Large intestine (tissue), 3 donors: ENCODE data around the gene CADM2. TPM values are rescaled to one million over a fixed set of nuclear protein-coding genes. Genes with fewer than 3 reads are reported as not detected.
A peak's percentile ranks its signal among the peaks of the same experiment; 100 is the strongest.

Experiments used
- DNase-seq, 2 donors: peaks; one replicate each; pipeline versions ENCODE4 v3.0.0 to v3.0.0-alpha.2; 2013
- H3K27ac ChIP-seq: one replicate; pipeline ENCODE4 v1.5.1; 2013; ENCODE audit warnings: low read length
- H3K27me3 ChIP-seq: 2 replicates; pipeline ENCODE4 v1.6.1; 2013; ENCODE audit warnings: low read length; ENCODE audit not compliant: control insufficient read depth, insufficient read depth
- H3K36me3 ChIP-seq: 2 replicates; pipeline ENCODE4 v1.6.1; 2013; ENCODE audit warnings: low read length; ENCODE audit not compliant: control insufficient read depth, insufficient read depth
- H3K4me1 ChIP-seq: one replicate; pipeline ENCODE4 v1.6.1; 2013; ENCODE audit warnings: low read length; ENCODE audit not compliant: control insufficient read depth, insufficient read depth
- H3K4me3 ChIP-seq: one replicate; pipeline ENCODE4 v1.5.1; 2013; ENCODE audit warnings: low read length
- H3K9me3 ChIP-seq: one replicate; pipeline ENCODE4 v1.6.1; 2013; ENCODE audit warnings: mild to moderate bottlenecking, low read depth, low read length, moderate library complexity; ENCODE audit not compliant: control insufficient read depth
- WGBS: methylation state at CpG from one replicate; pipeline ENCODE4 v1.1.5; 2013; ENCODE audit warnings: low lambda C conversion rate; ENCODE audit not compliant: insufficient coverage; 5-methylcytosine and 5-hydroxymethylcytosine counted together
- polyA plus RNA-seq: library from polyadenylated mRNA; unstranded; fragments of 120-200 nt; gene quantifications from one replicate; pipeline ENCODE4 v1.2.1, GENCODE V29; 2013

The CADM2 gene
- polyA plus RNA-seq, 1 donor = 2.4 TPM

DNA sequence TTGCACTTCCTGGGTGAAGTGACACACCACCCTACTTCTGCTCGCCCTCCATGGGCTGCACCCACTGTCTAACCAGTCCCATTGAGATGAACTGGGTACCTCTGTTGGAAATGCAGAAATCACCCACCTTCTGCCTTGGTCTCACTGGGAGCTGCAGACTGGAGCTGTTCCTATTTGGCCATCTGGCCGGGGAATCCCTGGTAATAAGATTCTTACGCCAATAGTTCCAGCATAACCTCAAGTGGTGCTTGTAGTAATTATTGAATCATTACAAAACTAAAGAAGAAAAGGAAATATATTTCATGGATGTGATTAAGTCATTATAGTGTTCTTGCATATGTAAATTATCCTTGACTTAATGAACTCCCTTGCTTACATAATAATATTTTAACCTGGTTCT lies 841.9 kb downstream of the CADM2 start:
- no peaks in the 10 kb centered on the region for H3K36me3 ChIP-seq
- H3K27me3 ChIP-seq = no peaks in the 10 kb centered on the region
- no peaks in the 10 kb centered on the region for H3K4me1 ChIP-seq
- DNase-seq = no peak
- WGBS = 20% methylated on average over 1 of the region's 3 CpGs
- H3K9me3 ChIP-seq = no peaks in the 10 kb centered on the region
- no peak overlapping the region for H3K27ac ChIP-seq
- no peak overlapping the region for H3K4me3 ChIP-seq

DNA sequence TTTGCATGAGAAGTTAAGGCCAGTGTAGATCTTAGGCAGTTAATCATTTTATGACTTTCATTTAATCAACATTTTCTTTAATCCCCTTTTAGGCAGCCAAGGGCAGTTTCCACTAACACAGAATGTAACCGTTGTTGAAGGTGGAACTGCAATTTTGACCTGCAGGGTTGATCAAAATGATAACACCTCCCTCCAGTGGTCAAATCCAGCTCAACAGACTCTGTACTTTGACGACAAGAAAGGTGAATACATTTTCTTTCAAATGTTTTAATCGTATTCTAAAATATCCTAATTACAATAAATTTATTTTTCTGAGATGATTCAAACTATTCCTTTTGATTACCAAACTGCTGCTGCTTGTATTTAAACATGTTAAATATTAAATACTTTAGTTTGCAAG lies 843.2 kb downstream of the CADM2 start:
- H3K27ac ChIP-seq = no peak overlapping the region
- no peaks in the 10 kb centered on the region for H3K36me3 ChIP-seq
- WGBS = 63% methylated on average over 1 of the region's 3 CpGs
- H3K4me3 ChIP-seq = no peak overlapping the region
- DNase-seq = no peak
- H3K27me3 ChIP-seq = no peaks in the 10 kb centered on the region
- H3K9me3 ChIP-seq = no peaks in the 10 kb centered on the region
- H3K4me1 ChIP-seq = no peaks in the 10 kb centered on the region

DNA sequence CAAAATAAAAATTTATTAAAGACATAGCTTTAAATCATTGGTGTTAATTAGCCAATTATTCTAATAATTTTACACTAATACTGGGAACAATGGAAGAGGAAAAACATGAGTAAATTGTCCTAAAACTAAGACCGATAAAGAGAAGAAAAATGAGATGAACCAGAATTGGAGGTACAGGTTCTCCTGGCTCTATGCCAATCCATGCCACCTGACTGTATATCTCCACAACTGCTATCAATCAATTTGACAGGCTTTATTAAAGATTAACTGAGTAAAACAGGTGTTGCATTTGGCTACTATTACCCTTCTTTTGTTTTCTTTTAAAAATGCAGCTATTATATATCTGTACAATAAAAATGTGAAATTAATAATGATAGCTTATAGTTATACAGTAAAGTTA lies 850.0 kb downstream of the CADM2 start:
- H3K27ac ChIP-seq = no peak overlapping the region
- no CpG with 5 or more reads among the region's 1 CpG for WGBS
- H3K9me3 ChIP-seq = no peaks in the 10 kb centered on the region
- H3K27me3 ChIP-seq = no peaks in the 10 kb centered on the region
- no peaks in the 10 kb centered on the region for H3K36me3 ChIP-seq
- no peaks in the 10 kb centered on the region for H3K4me1 ChIP-seq
- H3K4me3 ChIP-seq = no peak overlapping the region
- DNase-seq = peak in 1 of 2 donors; percentile 39

DNA sequence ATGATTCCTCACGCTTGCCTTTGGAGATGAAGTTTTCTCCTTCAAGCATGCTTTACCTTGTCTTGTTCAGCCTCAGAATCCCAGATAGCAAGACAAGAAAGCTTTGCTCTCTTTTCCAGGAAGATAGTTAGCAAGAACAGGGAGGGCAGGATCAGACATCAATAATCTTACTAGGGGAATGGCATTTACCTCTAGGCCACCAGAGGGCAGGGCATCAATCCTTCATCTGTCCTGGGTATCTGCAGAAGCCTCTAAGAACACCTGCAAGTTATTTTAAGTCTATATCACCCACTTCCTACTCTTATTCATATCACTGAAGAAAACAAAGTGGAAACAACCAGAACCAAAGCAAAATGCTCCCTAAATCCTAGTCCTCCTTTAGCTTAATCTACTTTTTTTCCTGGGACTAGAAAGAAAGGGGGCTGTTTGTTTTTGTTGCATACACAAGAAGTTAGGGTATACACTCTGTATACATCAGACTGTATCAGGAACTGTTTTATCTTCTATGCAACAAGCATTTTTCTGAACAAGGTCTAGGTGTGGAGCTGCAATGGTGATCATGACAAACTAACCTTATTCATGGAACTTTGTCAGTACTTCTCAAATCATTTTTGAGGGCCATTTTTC lies 862.5 kb downstream of the CADM2 start:
- no peak overlapping the region for H3K4me3 ChIP-seq
- no peaks in the 10 kb centered on the region for H3K9me3 ChIP-seq
- peak; percentile 3 to 8 for DNase-seq
- no peaks in the 10 kb centered on the region for H3K36me3 ChIP-seq
- no CpG with 5 or more reads among the region's 1 CpG for WGBS
- H3K27ac ChIP-seq = no peak overlapping the region
- no peaks in the 10 kb centered on the region for H3K4me1 ChIP-seq
- no peaks in the 10 kb centered on the region for H3K27me3 ChIP-seq

DNA sequence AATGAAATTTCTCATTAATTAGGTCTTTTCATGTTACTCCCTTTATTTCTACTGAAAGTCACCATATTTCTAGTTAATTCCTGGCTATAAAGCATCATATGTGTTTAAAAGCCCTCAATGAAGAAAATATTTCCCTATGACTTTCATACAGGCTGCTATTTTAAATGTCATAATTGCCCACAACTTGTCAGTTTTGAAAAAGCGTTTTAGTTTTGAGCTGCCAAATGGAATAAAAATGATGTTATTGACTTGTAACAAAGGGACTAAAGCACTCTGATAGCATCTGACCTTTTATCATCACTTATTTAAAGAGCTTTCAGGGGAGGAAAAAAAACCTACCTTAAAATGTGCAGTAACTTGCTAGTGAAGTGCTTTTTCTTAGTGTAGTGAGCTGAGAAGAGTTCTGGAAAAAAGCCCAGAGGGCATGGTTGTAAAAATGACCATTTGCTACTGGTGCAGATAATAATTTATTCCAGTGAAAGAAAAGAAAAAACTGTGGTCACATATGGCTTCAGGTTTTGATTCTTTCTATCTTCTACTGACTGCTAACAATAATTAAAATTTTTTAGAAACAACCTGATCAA lies 877.2 kb downstream of the CADM2 start:
- no peaks in the 10 kb centered on the region for H3K9me3 ChIP-seq
- H3K4me3 ChIP-seq = no peak overlapping the region
- no peaks in the 10 kb centered on the region for H3K4me1 ChIP-seq
- 80% methylated on average over 1 of the region's 1 CpG for WGBS
- H3K36me3 ChIP-seq = no peaks in the 10 kb centered on the region
- DNase-seq = no peak
- H3K27ac ChIP-seq = no peak overlapping the region
- H3K27me3 ChIP-seq = no peaks in the 10 kb centered on the region

DNA sequence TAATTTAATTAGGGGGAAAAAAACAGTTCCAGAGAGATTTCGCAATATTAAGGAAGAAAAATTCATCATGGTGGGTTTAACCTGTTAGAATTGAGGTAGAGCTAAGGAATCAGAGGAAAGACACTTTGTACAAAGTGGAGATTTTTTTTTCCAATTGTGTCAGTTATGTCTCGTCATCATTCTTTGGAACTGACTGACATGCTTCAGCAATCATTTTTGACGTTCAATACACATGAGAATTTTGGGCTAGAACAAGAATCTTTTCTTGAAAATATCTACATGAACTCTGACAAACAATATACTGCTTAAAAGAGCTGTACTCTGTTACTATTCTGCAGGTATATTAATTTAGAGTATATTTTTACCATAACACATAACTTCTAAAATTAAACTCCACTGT lies 878.6 kb downstream of the CADM2 start:
- H3K9me3 ChIP-seq = no peaks in the 10 kb centered on the region
- no peak overlapping the region for H3K4me3 ChIP-seq
- 76% methylated on average over 2 of the region's 3 CpGs for WGBS
- H3K4me1 ChIP-seq = no peaks in the 10 kb centered on the region
- no peaks in the 10 kb centered on the region for H3K27me3 ChIP-seq
- H3K36me3 ChIP-seq = no peaks in the 10 kb centered on the region
- DNase-seq = no peak
- H3K27ac ChIP-seq = no peak overlapping the region

DNA sequence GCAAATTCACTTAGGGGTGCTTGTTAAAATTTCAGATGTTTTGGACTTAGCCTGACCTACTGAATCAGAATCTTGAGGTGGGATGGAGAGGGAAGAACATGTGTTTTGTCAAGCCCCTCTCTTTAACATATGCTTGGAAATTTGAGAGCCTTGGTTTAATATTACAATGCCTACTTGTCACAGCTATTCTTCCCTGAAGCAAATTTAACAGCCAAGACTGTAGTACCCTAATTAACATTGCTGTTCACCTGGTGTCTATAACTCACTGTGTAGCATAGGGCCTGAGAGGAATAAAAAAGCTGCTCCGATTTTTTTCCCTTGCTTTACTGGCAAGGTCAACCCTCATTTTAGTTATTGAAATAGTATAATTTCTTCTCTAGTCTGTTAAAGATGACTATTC lies 880.1 kb downstream of the CADM2 start:
- H3K36me3 ChIP-seq = no peaks in the 10 kb centered on the region
- 100% methylated on average over 1 of the region's 1 CpG for WGBS
- no peaks in the 10 kb centered on the region for H3K4me1 ChIP-seq
- no peak overlapping the region for H3K27ac ChIP-seq
- H3K9me3 ChIP-seq = no peaks in the 10 kb centered on the region
- DNase-seq = no peak
- H3K4me3 ChIP-seq = no peak overlapping the region
- no peaks in the 10 kb centered on the region for H3K27me3 ChIP-seq

DNA sequence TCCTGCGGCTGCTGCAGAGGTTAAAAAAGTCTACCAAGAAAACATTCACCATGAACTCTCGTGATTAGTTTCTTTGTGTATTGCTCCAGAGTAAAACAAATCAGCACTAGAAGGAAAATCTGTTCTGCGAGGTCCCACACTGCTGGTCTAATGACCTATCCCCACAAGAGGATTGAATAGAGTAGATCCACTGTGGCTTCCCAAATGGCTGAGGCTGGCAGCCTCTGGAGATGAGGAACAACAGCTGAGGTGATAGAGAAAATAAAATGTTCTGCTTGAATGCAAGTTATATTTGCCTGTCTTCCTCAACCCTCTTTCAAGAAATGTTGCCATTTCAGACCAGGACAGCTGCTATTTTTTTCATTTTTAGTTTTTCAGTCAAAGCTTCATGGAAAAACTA lies 883.3 kb downstream of the CADM2 start:
- Histone ChIP-seq H3K4me3 (no peak overlapping the region), H3K4me1 (no peaks in the 10 kb centered on the region), H3K9me3 (no peaks in the 10 kb centered on the region), H3K36me3 (no peaks in the 10 kb centered on the region), H3K27me3 (no peaks in the 10 kb centered on the region), H3K27ac (no peak overlapping the region)
- no CpG with 5 or more reads among the region's 3 CpGs for WGBS
- DNase-seq = no peak

DNA sequence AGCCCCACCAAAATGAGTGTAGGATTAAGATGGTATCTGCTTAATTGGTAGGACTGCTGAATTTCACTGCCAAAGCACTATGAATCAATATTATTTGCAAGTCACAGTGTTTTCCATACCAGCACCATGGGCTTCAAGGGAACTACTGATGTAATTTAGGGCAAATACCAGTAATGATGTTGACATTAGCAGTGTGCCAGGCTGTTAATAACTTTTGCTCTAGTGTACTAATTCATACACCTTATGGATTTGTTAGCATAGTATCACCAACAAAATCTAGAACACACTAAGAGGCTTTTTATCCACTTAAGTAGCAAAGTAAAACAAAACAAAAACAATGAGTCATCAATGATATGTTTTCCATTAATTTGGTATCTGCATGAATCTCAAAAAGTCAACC lies 888.2 kb downstream of the CADM2 start:
- Histone ChIP-seq H3K27ac (no peak overlapping the region), H3K4me1 (no peaks in the 10 kb centered on the region), H3K36me3 (no peaks in the 10 kb centered on the region), H3K27me3 (no peaks in the 10 kb centered on the region), H3K9me3 (no peaks in the 10 kb centered on the region), H3K4me3 (no peak overlapping the region)
- DNase-seq = no peak

DNA sequence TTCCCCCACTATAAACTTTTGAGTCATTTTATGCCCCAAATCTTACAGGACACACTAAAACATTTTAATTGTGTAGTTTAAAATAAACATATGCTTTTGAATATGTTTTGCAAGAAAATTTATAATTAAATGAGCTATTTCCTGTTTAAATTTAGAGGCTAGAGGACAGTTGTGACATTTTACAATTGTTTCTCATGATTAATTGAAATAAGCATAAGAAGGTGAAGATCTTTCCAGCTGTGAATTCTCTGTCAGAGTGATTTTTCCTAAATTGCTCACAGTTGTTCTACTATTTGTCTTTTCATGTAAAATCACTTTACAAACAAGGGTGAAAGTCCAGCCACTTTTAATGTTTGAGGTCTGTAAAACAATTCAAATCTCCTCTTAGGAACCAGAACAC lies 892.3 kb downstream of the CADM2 start:
- H3K4me1 ChIP-seq = no peaks in the 10 kb centered on the region
- H3K36me3 ChIP-seq = no peaks in the 10 kb centered on the region
- H3K9me3 ChIP-seq = no peaks in the 10 kb centered on the region
- H3K27ac ChIP-seq = no peak overlapping the region
- no peak for DNase-seq
- H3K4me3 ChIP-seq = no peak overlapping the region
- no peaks in the 10 kb centered on the region for H3K27me3 ChIP-seq

DNA sequence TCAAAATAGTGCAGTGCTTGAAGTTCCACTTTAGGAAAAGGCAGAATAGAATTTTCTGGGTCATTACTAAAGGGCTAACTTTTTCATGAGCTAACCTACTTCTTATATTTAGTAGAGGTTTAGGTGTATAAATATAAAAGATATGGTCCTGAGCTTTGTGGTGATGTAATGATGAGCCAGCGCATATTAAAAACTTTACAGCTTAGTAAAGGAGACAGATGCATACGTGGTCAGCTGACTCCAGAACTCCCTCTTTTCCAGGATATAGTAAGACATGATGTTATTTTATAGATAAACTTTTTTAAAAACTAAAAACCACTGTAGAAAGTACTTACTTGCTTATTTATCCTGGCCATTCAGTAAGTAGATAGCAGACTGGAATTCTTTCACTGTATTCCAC lies 895.0 kb downstream of the CADM2 start:
- Histone ChIP-seq H3K4me3 (no peak overlapping the region), H3K9me3 (no peaks in the 10 kb centered on the region), H3K27me3 (no peaks in the 10 kb centered on the region), H3K4me1 (no peaks in the 10 kb centered on the region), H3K27ac (no peak overlapping the region), H3K36me3 (no peaks in the 10 kb centered on the region)
- no CpG with 5 or more reads among the region's 2 CpGs for WGBS
- no peak for DNase-seq
